Psoas muscle (tissue), 8 donors: ENCODE data around the gene PCNX2. TPM values are rescaled to one million over a fixed set of nuclear protein-coding genes. Genes with fewer than 3 reads are reported as not detected.

Source experiments
- ATAC-seq, 4 donors: fragments of 200-7000 bp; cut with Tn5 transposase; one replicate each; pipeline ENCODE4 v1.9.1; 2020; ENCODE audit warnings: moderate library complexity in 3 of 4, mild to moderate bottlenecking in 2 of 4
- DNase-seq, 2 donors: peaks; one replicate each; pipeline ENCODE4 v3.0.0-alpha.2; 2020
- H3K27ac ChIP-seq: fragments of 200-600 bp; one replicate; pipeline ENCODE4 v1.8.0; 2022
- H3K27me3 ChIP-seq, 3 donors: fragments of 200-600 bp in 1 of 3; one replicate each; pipeline versions ENCODE4 v1.6.1 to v1.8.0; 2013 to 2022; ENCODE audit warnings: low read length in 2 of 3, mild to moderate bottlenecking in 2 of 3, moderate library complexity in 1 of 3; ENCODE audit not compliant: insufficient read depth in 3 of 3
- H3K36me3 ChIP-seq, 2 donors: fragments of 200-600 bp in 1 of 2; one replicate each; pipeline versions ENCODE4 v1.6.1 to v1.8.0; 2013 to 2022; ENCODE audit warnings: low read depth in 1 of 2, mild to moderate bottlenecking in 1 of 2, moderate library complexity in 1 of 2; ENCODE audit not compliant: insufficient read depth in 1 of 2
- H3K4me1 ChIP-seq: fragments of 200-600 bp; one replicate; pipeline ENCODE4 v1.8.0; 2022
- H3K4me3 ChIP-seq: fragments of 200-600 bp; one replicate; pipeline ENCODE4 v1.8.0; 2022; ENCODE audit warnings: mild to moderate bottlenecking
- H3K9me3 ChIP-seq: fragments of 200-600 bp; one replicate; pipeline ENCODE4 v1.8.0; 2022
- WGBS, 3 donors: extraction: QIAGEN DNeasy Blood & Tissue Kit; methylation state at CpG; one replicate each; pipeline versions ENCODE4 v1.1.6 to v1.1.7; 2013; 5-methylcytosine and 5-hydroxymethylcytosine counted together
- intact Hi-C, 2 donors: fragments of 100-400 bp; cut with DNase I; formaldehyde crosslinking; loops; one replicate each; pipeline versions ENCODE4 v1.11.0 to v1.14.2; 2022
- polyA plus RNA-seq, 3 donors: library from polyadenylated mRNA; stranded (reverse); fragments of 200-250 nt; gene quantifications; one replicate each; pipeline ENCODE4 v1.2.3, GENCODE V29; 2013
- total RNA-seq, 4 donors: library from RNA; stranded (reverse); fragmentation: NEBNext Ultra II Directional in 2 of 4; extraction: Animal tissue kit (Norgen Biotek cat#: 25700) in 2 of 4; gene quantifications; one replicate each; pipeline versions ENCODE4 v1.2.1 to v1.2.4, GENCODE V29; 2021 to 2023
- TF ChIP-seq, protein P1 (sequence below): fragments of 200-600 bp; IDR thresholded peaks from one replicate; pipeline ENCODE4 v1.8.0; 2022; ENCODE audit warnings: antibody characterized with exemption
- donor health status: healthy with polysubstance abuse.
- donor health status: DM: no; HTN: no; CAD: no; lungs with moderate emphysema.
- donor health status: Bipolar disorder and iron deficiency.
- donor health status: healthy.
- donor health status: DM: yes; HTN: yes; CAD: no.
- donor health status: DM: no; HTN: no; CAD: no.
- donor health status: DM: no; HTN: no; CAD: no.
- donor health status: DM: yes; HTN: yes; CAD: no.

Gene PCNX2
- total and polyA plus RNA-seq, 7 donors = 0.16 to 1.1 (median 0.54) TPM

DNA sequence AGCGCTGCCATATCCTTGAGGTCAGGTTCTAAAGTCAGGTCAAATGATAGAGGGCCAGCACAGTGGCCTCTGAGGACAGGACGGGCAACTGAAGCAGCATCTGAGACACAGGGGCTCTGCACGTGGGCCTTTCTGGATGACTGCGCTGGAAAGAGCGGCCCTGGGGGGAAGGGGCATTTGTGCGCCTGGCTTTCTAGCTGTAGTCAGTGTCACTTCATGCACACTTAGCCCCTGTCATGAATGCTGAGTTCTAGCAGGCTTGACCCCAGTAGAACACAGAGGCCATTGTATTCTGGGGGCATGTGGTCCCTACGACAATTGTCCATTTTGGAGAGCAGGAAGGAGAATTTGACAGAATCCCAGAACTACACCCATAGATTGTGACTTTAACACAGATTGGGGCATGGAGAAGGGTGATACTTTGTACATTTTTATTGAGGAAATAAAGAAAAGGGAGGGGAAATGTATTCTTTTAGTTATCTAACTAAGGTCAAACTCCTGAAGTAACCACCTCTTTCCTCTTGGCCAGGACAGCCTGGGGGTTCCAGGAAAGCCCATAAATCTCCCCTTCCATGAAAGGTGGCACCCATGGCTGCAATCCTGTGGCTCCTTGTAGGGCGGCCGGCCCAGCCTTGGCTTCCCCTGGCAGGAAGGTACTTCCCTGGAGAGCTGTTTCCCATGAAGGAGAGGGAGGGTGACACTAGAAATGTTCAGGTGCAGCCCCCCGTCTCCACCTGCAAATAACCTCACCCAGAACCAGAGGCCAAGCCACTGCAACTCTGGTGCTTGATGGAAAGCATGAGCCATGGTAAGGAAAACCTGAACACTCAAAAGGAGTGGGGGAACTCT, 310.7 kb downstream of the PCNX2 start:
- TF ChIP-seq, protein P1, sequence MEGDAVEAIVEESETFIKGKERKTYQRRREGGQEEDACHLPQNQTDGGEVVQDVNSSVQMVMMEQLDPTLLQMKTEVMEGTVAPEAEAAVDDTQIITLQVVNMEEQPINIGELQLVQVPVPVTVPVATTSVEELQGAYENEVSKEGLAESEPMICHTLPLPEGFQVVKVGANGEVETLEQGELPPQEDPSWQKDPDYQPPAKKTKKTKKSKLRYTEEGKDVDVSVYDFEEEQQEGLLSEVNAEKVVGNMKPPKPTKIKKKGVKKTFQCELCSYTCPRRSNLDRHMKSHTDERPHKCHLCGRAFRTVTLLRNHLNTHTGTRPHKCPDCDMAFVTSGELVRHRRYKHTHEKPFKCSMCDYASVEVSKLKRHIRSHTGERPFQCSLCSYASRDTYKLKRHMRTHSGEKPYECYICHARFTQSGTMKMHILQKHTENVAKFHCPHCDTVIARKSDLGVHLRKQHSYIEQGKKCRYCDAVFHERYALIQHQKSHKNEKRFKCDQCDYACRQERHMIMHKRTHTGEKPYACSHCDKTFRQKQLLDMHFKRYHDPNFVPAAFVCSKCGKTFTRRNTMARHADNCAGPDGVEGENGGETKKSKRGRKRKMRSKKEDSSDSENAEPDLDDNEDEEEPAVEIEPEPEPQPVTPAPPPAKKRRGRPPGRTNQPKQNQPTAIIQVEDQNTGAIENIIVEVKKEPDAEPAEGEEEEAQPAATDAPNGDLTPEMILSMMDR = no peak
- ATAC-seq = no peak
- Histone ChIP-seq H3K36me3 (peaks cover 0 to 7% of the 10 kb centered on the region in 2 donors), H3K27ac (no peak overlapping the region), H3K27me3 (no peaks in the 10 kb centered on the region), H3K4me3 (no peak overlapping the region), H3K9me3 (no peaks in the 10 kb centered on the region), H3K4me1 (peaks cover 21% of the 10 kb centered on the region)
- intact Hi-C loops = no loop called here
- no peak for DNase-seq
- WGBS, 3 donors = 88 to 94% (median 89%) methylated on average over 10 of the region's 10 CpGs

DNA sequence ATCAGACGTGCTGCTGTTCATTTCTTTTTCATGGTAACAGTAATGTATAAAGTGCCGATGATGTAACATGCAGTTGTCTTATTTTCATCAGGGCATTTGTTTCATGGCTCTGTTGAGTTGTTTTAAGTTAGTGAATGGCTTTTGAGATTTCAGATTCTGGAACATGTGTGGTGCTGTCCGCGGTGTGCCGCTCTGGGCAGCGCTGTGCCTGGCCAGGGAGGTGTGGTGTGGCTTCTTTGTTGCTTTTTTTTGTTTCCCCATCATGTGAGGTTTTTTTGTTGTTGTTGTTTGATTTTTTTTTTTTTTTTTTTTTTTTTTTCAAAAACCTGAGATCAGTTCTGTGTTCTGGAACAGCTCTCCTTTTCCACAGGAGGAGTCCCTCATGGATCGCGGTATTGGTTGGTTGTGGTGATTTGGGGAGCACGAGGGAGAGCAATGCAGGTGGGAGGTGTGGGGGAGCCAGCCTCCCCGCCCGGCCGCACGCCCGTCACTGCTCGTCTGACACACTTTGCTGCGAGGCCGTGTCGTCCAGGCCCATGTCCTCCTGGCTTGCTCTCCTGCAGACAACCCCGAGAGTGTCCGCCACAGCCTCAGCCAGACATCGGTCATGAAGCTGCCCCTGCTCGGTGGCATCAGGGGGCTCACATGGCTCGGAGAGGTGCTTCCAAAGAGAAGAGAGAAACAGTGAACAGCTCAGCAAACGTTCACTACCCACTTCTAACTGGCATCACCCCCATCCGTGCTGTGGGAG, 311.5 kb downstream of the PCNX2 start:
- WGBS, 3 donors = 85 to 88% (median 87%) methylated on average over 25 of the region's 25 CpGs
- Histone ChIP-seq H3K27ac (no peak overlapping the region), H3K4me3 (no peak overlapping the region), H3K9me3 (no peaks in the 10 kb centered on the region), H3K36me3 (peaks cover 0 to 13% of the 10 kb centered on the region in 2 donors), H3K4me1 (peaks cover 20% of the 10 kb centered on the region), H3K27me3 (no peaks in the 10 kb centered on the region)
- intact Hi-C loops = no loop called here
- TF ChIP-seq, protein P1 = no peak
- no peak for ATAC-seq
- no peak for DNase-seq

- H3K4me3 ChIP-seq = no peak overlapping the region
- H3K27ac ChIP-seq = no peak overlapping the region
- no peak for ATAC-seq
- intact Hi-C loops = no loop called here
- 89 to 93% (median 90%) methylated on average over 14 of the region's 14 CpGs for WGBS, 3 donors
- no peak for DNase-seq
- no peaks in the 10 kb centered on the region for H3K27me3 ChIP-seq
- H3K36me3 ChIP-seq = peaks cover 0 to 20% of the 10 kb centered on the region in 2 donors
- peaks cover 14% of the 10 kb centered on the region for H3K4me1 ChIP-seq
- no peaks in the 10 kb centered on the region for H3K9me3 ChIP-seq
- TF ChIP-seq, protein P1 = no peak
Observed at GRCh38 chr1:232983375-232983774, 312.1 kb downstream of the PCNX2 start.

DNA sequence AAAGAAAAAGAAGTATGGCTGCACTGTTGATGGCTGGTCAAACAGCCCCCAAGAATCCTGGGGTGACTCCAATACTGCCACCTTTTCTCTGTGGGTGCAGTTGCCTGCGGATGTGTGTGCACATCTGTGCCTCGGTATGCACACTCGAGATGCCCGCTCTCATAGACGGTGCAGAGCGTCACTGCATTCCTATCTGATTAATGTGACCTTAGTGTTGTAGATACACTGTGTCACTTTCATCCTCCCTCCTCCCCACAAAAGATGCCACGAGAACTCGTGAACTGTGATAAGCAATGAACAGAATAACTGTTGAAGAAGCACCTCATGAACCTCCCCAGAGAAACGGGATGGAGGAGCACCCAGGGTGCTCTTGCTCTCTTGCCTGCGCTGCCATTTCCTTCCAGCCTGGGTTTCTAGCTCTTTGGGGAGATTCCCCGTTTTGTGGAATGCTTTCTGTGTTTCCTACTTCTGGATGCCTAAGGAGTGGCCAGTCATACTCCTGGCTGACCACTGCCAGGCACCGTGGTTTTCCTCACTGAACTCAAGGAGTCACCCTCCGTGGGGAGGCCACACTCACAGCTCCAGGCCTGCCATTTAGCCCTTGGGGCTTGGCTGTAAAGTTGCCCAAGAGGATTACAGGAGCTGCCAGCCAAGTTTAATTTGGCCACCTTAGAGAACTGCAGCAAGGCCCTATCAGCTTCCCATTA, 313.1 kb downstream of the PCNX2 start:
- Histone ChIP-seq H3K4me3 (no peak overlapping the region), H3K27me3 (no peaks in the 10 kb centered on the region), H3K4me1 (peaks cover 12% of the 10 kb centered on the region), H3K9me3 (no peaks in the 10 kb centered on the region), H3K36me3 (peaks cover 0 to 29% of the 10 kb centered on the region in 2 donors), H3K27ac (peak overlapping the region; percentile 25)
- ATAC-seq = peak; percentile 53 to 83 (median 70)
- TF ChIP-seq, protein P1 = no peak
- intact Hi-C loops = no loop called here
- peak in 1 of 2 donors; percentile 68 for DNase-seq
- 60 to 75% (median 60%) methylated on average over 13 of the region's 13 CpGs for WGBS, 3 donors
